H1 (cell line): ENCODE measurements around the gene TAP2. TPM values are rescaled to one million over a fixed set of nuclear protein-coding genes. Genes with fewer than 3 reads are reported as not detected.

ENCODE experiments used
- CTCF ChIA-PET: fragments of 300-600 bp; sonication (Branson Sonifier 250); formaldehyde crosslinking; loops from one replicate; lab custom pipeline; 2021; ENCODE audit not compliant: partially characterized antibody; lab: Charles Lee
- POLR2A ChIA-PET: fragments of 300-600 bp; sonication (Branson Sonifier 250); formaldehyde crosslinking; loops from one replicate; lab custom pipeline; 2021; ENCODE audit warnings: inconsistent platforms; ENCODE audit not compliant: partially characterized antibody; lab: Charles Lee
- DNase-seq, 2 experiments: peaks; one replicate each; pipeline versions ENCODE4 v3.0.0 to v3.0.0-alpha.2; 2010 to 2022; ENCODE audit warnings: low spot score in 2 of 2, low read depth in 1 of 2, mixed read lengths in 1 of 2
- FAIRE-seq: peaks from 2 replicates; lab custom pipeline; 2011; peaks lifted over from hg19 to GRCh38; lab: Jason Lieb, UNC
- H2AFZ ChIP-seq: 2 replicates; pipeline ENCODE4 v1.8.1; 2012; ENCODE audit warnings: low read length, inconsistent platforms
- H2AK5ac ChIP-seq: 2 replicates; pipeline ENCODE4 v1.6.1; 2013; ENCODE audit warnings: low read depth, low read length
- H2BK120ac ChIP-seq: replicated peaks from 2 replicates; pipeline ENCODE3; 2013; ENCODE audit warnings: low read depth, low read length, inconsistent platforms
- H2BK12ac ChIP-seq: 2 replicates; pipeline ENCODE4 v1.6.1; 2013; ENCODE audit warnings: low read depth, low read length
- H2BK15ac ChIP-seq: 2 replicates; pipeline ENCODE4 v1.6.1; 2013; ENCODE audit warnings: low read length
- H2BK20ac ChIP-seq: 2 replicates; pipeline ENCODE4 v1.6.1; 2013; ENCODE audit warnings: low read length
- H2BK5ac ChIP-seq: 2 replicates; pipeline ENCODE4 v1.6.1; 2013; ENCODE audit warnings: low read depth, low read length
- H3K14ac ChIP-seq: 2 replicates; pipeline ENCODE4 v1.6.1; 2013; ENCODE audit warnings: inconsistent platforms; ENCODE audit not compliant: insufficient read length
- H3K18ac ChIP-seq: 2 replicates; pipeline ENCODE4 v1.6.1; 2013; ENCODE audit warnings: low read length; ENCODE audit errors: extremely low read depth
- H3K23ac ChIP-seq: 2 replicates; pipeline ENCODE4 v1.6.1; 2013; ENCODE audit warnings: inconsistent platforms; ENCODE audit not compliant: insufficient read length
- H3K23me2 ChIP-seq: 2 replicates; pipeline ENCODE4 v1.6.1; 2013; ENCODE audit warnings: low read depth, low read length
- H3K27ac ChIP-seq: 2 replicates; pipeline ENCODE4 v1.6.1; 2011; ENCODE audit warnings: low read depth, low read length, inconsistent platforms
- H3K27me3 ChIP-seq, 4 experiments: replicated peaks in 1 of 4; 1 replicate in 1 of 4; 2 replicates in 3 of 4; pipeline versions ENCODE4 v1.6.1 to v1.8.1; 2011 to 2013; ENCODE audit warnings: low read length in 3 of 4, mild to moderate bottlenecking in 3 of 4, inconsistent platforms in 2 of 4, mixed read lengths in 2 of 4, moderate library complexity in 1 of 4; ENCODE audit not compliant: control insufficient read depth in 3 of 4, insufficient read depth in 3 of 4; ENCODE audit errors: extremely low read depth in 1 of 4
- H3K36me3 ChIP-seq, 4 experiments: 2 replicates each; pipeline versions ENCODE4 v1.6.1 to v1.8.1; 2011 to 2013; ENCODE audit warnings: mild to moderate bottlenecking in 4 of 4, low read length in 3 of 4, moderate library complexity in 2 of 4, control low read depth in 1 of 4, inconsistent platforms in 1 of 4; ENCODE audit not compliant: insufficient read depth in 4 of 4, control insufficient read depth in 2 of 4
- H3K4ac ChIP-seq: replicated peaks from 2 replicates; pipeline ENCODE3; 2013; ENCODE audit warnings: low read length, low read depth, mixed read lengths, inconsistent platforms; ENCODE audit not compliant: insufficient read length
- H3K4me1 ChIP-seq, 4 experiments: replicated peaks in 1 of 4; 1 replicate in 1 of 4; 2 replicates in 3 of 4; pipeline versions ENCODE4 v1.6.1 to v1.8.1; 2011 to 2013; ENCODE audit warnings: low read length in 3 of 4, inconsistent platforms in 2 of 4, mixed read lengths in 1 of 4; ENCODE audit not compliant: insufficient read depth in 4 of 4, control insufficient read depth in 3 of 4
- H3K4me2 ChIP-seq, 2 experiments: 2 replicates each; pipeline versions ENCODE4 v1.6.1 to v1.8.1; 2011 to 2013; ENCODE audit warnings: low read depth in 2 of 2, low read length in 2 of 2, control low read depth in 1 of 2, inconsistent platforms in 1 of 2, mild to moderate bottlenecking in 1 of 2; ENCODE audit not compliant: insufficient read depth in 1 of 2
- H3K4me3 ChIP-seq, 4 experiments: fragments of 200-600, 300-600 bp in 1 of 4; sonication (generic), shearing (Covaris generic), sonication (Bioruptor Twin) in 1 of 4; 2 replicates each; pipeline versions ENCODE4 v1.5.1 to v1.8.1; 2011 to 2016; ENCODE audit warnings: low read length in 4 of 4, low read depth in 3 of 4, control low read depth in 2 of 4, inconsistent platforms in 2 of 4, mild to moderate bottlenecking in 2 of 4, mixed read lengths in 1 of 4, moderate library complexity in 1 of 4; ENCODE audit not compliant: insufficient read depth in 2 of 4; ENCODE audit errors: extremely low read depth in 1 of 4
- H3K56ac ChIP-seq: replicated peaks from 2 replicates; pipeline ENCODE3; 2013; ENCODE audit warnings: low read depth, mild to moderate bottlenecking, mixed read lengths, low read length, inconsistent platforms; ENCODE audit not compliant: insufficient read length
- H3K79me1 ChIP-seq: 2 replicates; pipeline ENCODE4 v1.6.1; 2013; ENCODE audit warnings: low read depth, low read length, control low read depth
- H3K79me2 ChIP-seq, 2 experiments: 2 replicates each; pipeline versions ENCODE4 v1.6.1 to v1.8.1; 2012 to 2013; ENCODE audit warnings: low read length in 2 of 2, mild to moderate bottlenecking in 2 of 2, inconsistent platforms in 1 of 2; ENCODE audit not compliant: insufficient read depth in 2 of 2, control insufficient read depth in 1 of 2
- H3K9ac ChIP-seq, 4 experiments: replicated peaks in 1 of 4; 1 replicate in 1 of 4; 2 replicates in 3 of 4; pipeline versions ENCODE4 v1.6.1 to v1.8.1; 2011 to 2013; ENCODE audit warnings: low read depth in 3 of 4, low read length in 3 of 4, control low read depth in 2 of 4, mild to moderate bottlenecking in 2 of 4, moderate library complexity in 2 of 4, inconsistent platforms in 1 of 4; ENCODE audit errors: extremely low read depth in 1 of 4
- H3K9me3 ChIP-seq, 2 experiments: 2 replicates each; pipeline versions ENCODE4 v1.6.1 to v1.8.1; 2012 to 2013; ENCODE audit warnings: mild to moderate bottlenecking in 2 of 2, moderate library complexity in 2 of 2, control low read depth in 1 of 2, inconsistent platforms in 1 of 2, low read depth in 1 of 2, low read length in 1 of 2, mixed read lengths in 1 of 2; ENCODE audit not compliant: insufficient read depth in 2 of 2
- H4K20me1 ChIP-seq, 2 experiments: replicated peaks in 1 of 2; 2 replicates each; pipeline versions ENCODE3 to v1.8.1; 2011 to 2013; ENCODE audit warnings: inconsistent platforms in 2 of 2, low read length in 2 of 2, mild to moderate bottlenecking in 1 of 2; ENCODE audit not compliant: insufficient read depth in 2 of 2, control insufficient read depth in 1 of 2
- H4K5ac ChIP-seq: 2 replicates; pipeline ENCODE4 v1.6.1; 2013; ENCODE audit warnings: low read length, low read depth, mixed read lengths, inconsistent platforms; ENCODE audit not compliant: insufficient read length
- H4K8ac ChIP-seq: 2 replicates; pipeline ENCODE4 v1.8.0; 2013; ENCODE audit warnings: mild to moderate bottlenecking, moderate library complexity, low read length, inconsistent platforms; ENCODE audit not compliant: insufficient read depth; ENCODE audit errors: extremely low read depth
- H4K91ac ChIP-seq: replicated peaks from 2 replicates; pipeline ENCODE3; 2013; ENCODE audit warnings: low read length, mixed read lengths, inconsistent platforms; ENCODE audit not compliant: insufficient read length
- BRCA1 ChIP-seq: IDR thresholded peaks from 2 replicates; pipeline ENCODE4 v1.6.1; 2012; ENCODE audit warnings: low read depth, low read length, improper control_type of control experiment
- CBX8 ChIP-seq: fragments of 300-800, 300-1000 bp; sonication (generic); IDR thresholded peaks from 2 replicates; pipeline ENCODE4 v1.7.1; 2016; ENCODE audit warnings: low read depth, low read length, borderline replicate concordance
- CEBPB ChIP-seq: IDR thresholded peaks from 2 replicates; pipeline ENCODE4 v1.6.1; 2012; ENCODE audit warnings: low read depth, low read length
- JUND ChIP-seq: IDR thresholded peaks from 2 replicates; pipeline ENCODE4 v1.6.1; 2011; ENCODE audit warnings: mild to moderate bottlenecking, improper control_type of control experiment, low read length
- POLR2A ChIP-seq, 2 experiments: IDR thresholded peaks; 1 replicate in 1 of 2; 2 replicates in 1 of 2; pipeline ENCODE4 v1.6.1; 2011; ENCODE audit warnings: low read depth in 2 of 2, low read length in 2 of 2, mild to moderate bottlenecking in 2 of 2; ENCODE audit errors: control extremely low read depth in 1 of 2
- RFX5 ChIP-seq: IDR thresholded peaks from 2 replicates; pipeline ENCODE4 v1.6.1; 2011; ENCODE audit warnings: low read depth, low read length, improper control_type of control experiment, borderline replicate concordance
- SIN3A ChIP-seq, 2 experiments: IDR thresholded peaks in 1 of 2; conservative IDR thresholded peaks in 1 of 2; 2 replicates each; pipeline ENCODE4 v1.6.1; 2011 to 2012; ENCODE audit warnings: low read length in 2 of 2, improper control_type of control experiment in 1 of 2, low read depth in 1 of 2, mild to moderate bottlenecking in 1 of 2
- SIRT6 ChIP-seq: IDR thresholded peaks from one replicate; pipeline ENCODE4 v1.7.1; 2012; ENCODE audit warnings: low read length, inconsistent platforms
- YY1 ChIP-seq: IDR thresholded peaks from 2 replicates; pipeline ENCODE4 v1.6.1; 2011; ENCODE audit warnings: low read depth, mild to moderate bottlenecking, low read length
- WGBS, 2 experiments: shearing (Covaris generic) in 1 of 2; methylation state at CpG; one replicate each; pipeline versions ENCODE4 v1.1.6 to v1.1.7; 2013 to 2015; ENCODE audit warnings: low lambda C conversion rate in 2 of 2, mixed read lengths in 2 of 2, inconsistent platforms in 1 of 2, low coverage in 1 of 2, missing lambda C conversion rate in 1 of 2; ENCODE audit not compliant: insufficient replicate concordance in 2 of 2, insufficient coverage in 1 of 2, insufficient read length in 1 of 2; ENCODE audit errors: extremely low coverage in 1 of 2, missing lambda C conversion rate in 1 of 2; 5-methylcytosine and 5-hydroxymethylcytosine counted together
- polyA plus RNA-seq, 7 experiments: library from polyadenylated mRNA; depleted of rRNA in 3 of 7; stranded (reverse) in 5 of 7; unstranded in 2 of 7; fragments of >200 nt in 5 of 7; fragments of 200-250 nt in 2 of 7; gene quantifications; 1 replicate in 5 of 7; 2 replicates in 1 of 7; 4 replicates in 1 of 7; pipeline versions ENCODE4 v1.2.1 to v1.2.3, GENCODE V29; 2011 to 2013; ENCODE audit warnings: missing spikeins in 2 of 7, mixed read lengths in 2 of 7
- total RNA-seq: library from RNA; stranded (reverse); fragmentation: NEBNext Ultra II Directional; extraction: Animal tissue kit (Norgen Biotek cat#: 25700); gene quantifications from 2 replicates; pipeline ENCODE4 v1.2.1, GENCODE V29; 2021
- TF ChIP-seq, protein P1 (sequence below), 3 experiments: IDR thresholded peaks; 1 replicate in 2 of 3; 2 replicates in 1 of 3; pipeline versions ENCODE4 v1.5.1 to v1.6.1; 2011; ENCODE audit warnings: low read length in 3 of 3, mild to moderate bottlenecking in 3 of 3, inconsistent platforms in 2 of 3, low read depth in 1 of 3, moderate library complexity in 1 of 3; ENCODE audit not compliant: insufficient read depth in 1 of 3; ENCODE audit errors: control extremely low read depth in 1 of 3
- TF ChIP-seq, protein P2 (sequence below): IDR thresholded peaks from 2 replicates; pipeline ENCODE4 v1.6.1; 2011; ENCODE audit warnings: low read length, improper control_type of control experiment

Gene TAP2
- total and polyA plus RNA-seq, 2 of the 8 experiments (the other 6 are each of a cell fraction or from before 2014, with no cell fraction given): 11.3 to 27.2 TPM

DNA sequence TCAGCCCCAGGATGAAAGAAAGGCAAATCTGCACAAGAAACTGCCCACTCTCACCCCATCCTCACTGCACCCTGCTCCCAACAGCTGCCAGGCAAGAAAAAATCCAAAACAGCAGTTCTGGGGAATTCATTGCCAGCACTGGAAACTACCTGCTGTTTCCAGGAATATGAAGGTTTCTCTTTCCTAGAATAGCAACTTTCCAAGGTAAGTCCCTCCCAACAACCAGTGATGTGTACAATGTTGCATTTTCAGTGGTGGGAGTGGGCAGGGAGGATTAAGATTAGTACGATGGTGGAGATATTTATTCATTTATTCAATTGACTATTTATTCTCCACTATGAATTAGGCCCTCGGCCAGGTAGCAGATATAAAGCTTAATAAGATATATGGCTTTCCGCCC is 11.5 kb downstream of the TAP2 start:
- Histone ChIP-seq H3K79me1 (no peaks in the 10 kb centered on the region), H3K4me1 (peaks cover 0 to 4% (median 0%) of the 10 kb centered on the region in 4 experiments; a peak in 1 of 7 replicates)
- POLR2A ChIA-PET: interaction anchor here (4.1 to 5.4 kb wide), 2 partner anchors 11 to 143 kb away, joined by 13 to 21 read pairs; partner anchors contain the start of gene TAP2
- TF ChIP-seq, protein P1, sequence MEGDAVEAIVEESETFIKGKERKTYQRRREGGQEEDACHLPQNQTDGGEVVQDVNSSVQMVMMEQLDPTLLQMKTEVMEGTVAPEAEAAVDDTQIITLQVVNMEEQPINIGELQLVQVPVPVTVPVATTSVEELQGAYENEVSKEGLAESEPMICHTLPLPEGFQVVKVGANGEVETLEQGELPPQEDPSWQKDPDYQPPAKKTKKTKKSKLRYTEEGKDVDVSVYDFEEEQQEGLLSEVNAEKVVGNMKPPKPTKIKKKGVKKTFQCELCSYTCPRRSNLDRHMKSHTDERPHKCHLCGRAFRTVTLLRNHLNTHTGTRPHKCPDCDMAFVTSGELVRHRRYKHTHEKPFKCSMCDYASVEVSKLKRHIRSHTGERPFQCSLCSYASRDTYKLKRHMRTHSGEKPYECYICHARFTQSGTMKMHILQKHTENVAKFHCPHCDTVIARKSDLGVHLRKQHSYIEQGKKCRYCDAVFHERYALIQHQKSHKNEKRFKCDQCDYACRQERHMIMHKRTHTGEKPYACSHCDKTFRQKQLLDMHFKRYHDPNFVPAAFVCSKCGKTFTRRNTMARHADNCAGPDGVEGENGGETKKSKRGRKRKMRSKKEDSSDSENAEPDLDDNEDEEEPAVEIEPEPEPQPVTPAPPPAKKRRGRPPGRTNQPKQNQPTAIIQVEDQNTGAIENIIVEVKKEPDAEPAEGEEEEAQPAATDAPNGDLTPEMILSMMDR (IDR thresholded peaks at IDR 0.05; ENCODE audit: control extremely low read depth in 1 of 3, insufficient read depth in 1 of 3, low read depth in 1 of 3, low read length in 3 of 3): no peak
- TF ChIP-seq YY1 (no peak), RFX5 (no peak), SIN3A (conservative IDR thresholded peaks at IDR 0.05 in 1 of 2, IDR thresholded peaks at IDR 0.05 in 1 of 2; ENCODE audit: low read depth in 1 of 2, low read length in 2 of 2) (no peak), CEBPB (no peak), SIRT6 (no peak), JUND (no peak), POLR2A (IDR thresholded peaks at IDR 0.05; ENCODE audit: control extremely low read depth in 1 of 2, low read depth in 2 of 2, low read length in 2 of 2) (no peak), CBX8 (no peak), BRCA1 (no peak)
- TF ChIP-seq, protein P2, sequence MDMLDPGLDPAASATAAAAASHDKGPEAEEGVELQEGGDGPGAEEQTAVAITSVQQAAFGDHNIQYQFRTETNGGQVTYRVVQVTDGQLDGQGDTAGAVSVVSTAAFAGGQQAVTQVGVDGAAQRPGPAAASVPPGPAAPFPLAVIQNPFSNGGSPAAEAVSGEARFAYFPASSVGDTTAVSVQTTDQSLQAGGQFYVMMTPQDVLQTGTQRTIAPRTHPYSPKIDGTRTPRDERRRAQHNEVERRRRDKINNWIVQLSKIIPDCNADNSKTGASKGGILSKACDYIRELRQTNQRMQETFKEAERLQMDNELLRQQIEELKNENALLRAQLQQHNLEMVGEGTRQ: no peak

More for the DNA sequence above, 11.5 kb downstream of the TAP2 start:
- no peak overlapping the region for H3K4me2 ChIP-seq
- H2AFZ ChIP-seq: no peak overlapping the region
- H2BK5ac ChIP-seq: no peak overlapping the region
- H4K5ac ChIP-seq: no peak overlapping the region
- FAIRE-seq (no peak), DNase-seq (no peak)
- H2BK15ac ChIP-seq: no peak overlapping the region
- CTCF ChIA-PET: interaction anchor here (0.6 to 6.8 kb wide), 13 partner anchors 11 to 157 kb away, joined by 3 to 63 read pairs (median 6); partner anchors contain the start of gene TAP2
- H3K56ac ChIP-seq: no peak overlapping the region
- H2AK5ac ChIP-seq: no peak overlapping the region
- H3K23ac ChIP-seq: no peak overlapping the region
- H3K23me2 ChIP-seq: no peaks in the 10 kb centered on the region; the same call in 1 of the 2 replicates
- H4K20me1 ChIP-seq: no peaks in the 10 kb centered on the region
- WGBS, 2 experiments: 88% methylated on average over 3 of the region's 3 CpGs; no CpG with 5 or more reads in 1 of the 2 experiments
- H3K18ac ChIP-seq: no peak overlapping the region
- no peak overlapping the region for H3K4ac ChIP-seq
- no peak overlapping the region for H2BK120ac ChIP-seq
- H3K4me3 ChIP-seq: no peak overlapping the region
- no peak overlapping the region for H3K9ac ChIP-seq
- no peak overlapping the region for H2BK20ac ChIP-seq
- no peaks in the 10 kb centered on the region for H3K9me3 ChIP-seq
- H3K36me3 ChIP-seq: peaks cover 0 to 2% (median 0%) of the 10 kb centered on the region in 4 experiments; a peak in 4 of 8 replicates
- no peak overlapping the region for H4K8ac ChIP-seq
- H2BK12ac ChIP-seq: no peak overlapping the region
- H3K79me2 ChIP-seq: no peaks in the 10 kb centered on the region
- H4K91ac ChIP-seq: no peak overlapping the region
- H3K27ac ChIP-seq: no peak overlapping the region
- H3K27me3 ChIP-seq: no peaks in the 10 kb centered on the region
- no peak overlapping the region for H3K14ac ChIP-seq
